ENCODE measurements around the gene PTPN4.

- TF ChIP-seq POLR2A (IDR thresholded peaks at IDR 0.05; ENCODE audit: low read length) = no peak
- no peak for TF ChIP-seq GATA1 (IDR thresholded peaks at IDR 0.05; ENCODE audit: low read depth, low read length)
These were observed 43.4 kb downstream of the PTPN4 start for GRCh38 chr2:119803101-119803500.

Data from erythroblast (primary cell).